ENCODE measurements around the gene ITPK1.

ITPK1 gene

GRCh38 chr14:93010522-93011140 lies 105.1 kb downstream of the ITPK1 start:
- TF ChIP-seq, protein P1, sequence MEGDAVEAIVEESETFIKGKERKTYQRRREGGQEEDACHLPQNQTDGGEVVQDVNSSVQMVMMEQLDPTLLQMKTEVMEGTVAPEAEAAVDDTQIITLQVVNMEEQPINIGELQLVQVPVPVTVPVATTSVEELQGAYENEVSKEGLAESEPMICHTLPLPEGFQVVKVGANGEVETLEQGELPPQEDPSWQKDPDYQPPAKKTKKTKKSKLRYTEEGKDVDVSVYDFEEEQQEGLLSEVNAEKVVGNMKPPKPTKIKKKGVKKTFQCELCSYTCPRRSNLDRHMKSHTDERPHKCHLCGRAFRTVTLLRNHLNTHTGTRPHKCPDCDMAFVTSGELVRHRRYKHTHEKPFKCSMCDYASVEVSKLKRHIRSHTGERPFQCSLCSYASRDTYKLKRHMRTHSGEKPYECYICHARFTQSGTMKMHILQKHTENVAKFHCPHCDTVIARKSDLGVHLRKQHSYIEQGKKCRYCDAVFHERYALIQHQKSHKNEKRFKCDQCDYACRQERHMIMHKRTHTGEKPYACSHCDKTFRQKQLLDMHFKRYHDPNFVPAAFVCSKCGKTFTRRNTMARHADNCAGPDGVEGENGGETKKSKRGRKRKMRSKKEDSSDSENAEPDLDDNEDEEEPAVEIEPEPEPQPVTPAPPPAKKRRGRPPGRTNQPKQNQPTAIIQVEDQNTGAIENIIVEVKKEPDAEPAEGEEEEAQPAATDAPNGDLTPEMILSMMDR (IDR thresholded peaks at IDR 0.05; ENCODE audit: low read length, missing control alignments) = no peak
- no peak for DNase-seq (ENCODE audit: low read depth)
- H3K4me3 ChIP-seq (replicated peaks; ENCODE audit: low read depth, low read length) = no peak overlapping the region

GRCh38 chr14:93010130-93010499 lies 105.6 kb downstream of the ITPK1 start:
- no peak overlapping the region for H3K4me3 ChIP-seq (replicated peaks; ENCODE audit: low read depth, low read length)
- TF ChIP-seq, protein P1 (IDR thresholded peaks at IDR 0.05; ENCODE audit: low read length, missing control alignments) = no peak
- DNase-seq (ENCODE audit: low read depth) = no peak

GRCh38 chr14:93009471-93010129 lies 106.1 kb downstream of the ITPK1 start:
- TF ChIP-seq, protein P1 (IDR thresholded peaks at IDR 0.05; ENCODE audit: low read length, missing control alignments) = no peak
- H3K4me3 ChIP-seq (replicated peaks; ENCODE audit: low read depth, low read length) = no peak overlapping the region
- no peak for DNase-seq (ENCODE audit: low read depth)

GRCh38 chr14:93008381-93008780 lies 107.3 kb downstream of the ITPK1 start:
- DNase-seq (ENCODE audit: low read depth) = peak; percentile 58
- no peak overlapping the region for H3K4me3 ChIP-seq (replicated peaks; ENCODE audit: low read depth, low read length)
- TF ChIP-seq, protein P1 (IDR thresholded peaks at IDR 0.05; ENCODE audit: low read length, missing control alignments) = no peak

GRCh38 chr14:93007225-93007997 lies 108.3 kb downstream of the ITPK1 start:
- no peak overlapping the region for H3K4me3 ChIP-seq (replicated peaks; ENCODE audit: low read depth, low read length)
- peak; percentile 49 for DNase-seq (ENCODE audit: low read depth)

DNA sequence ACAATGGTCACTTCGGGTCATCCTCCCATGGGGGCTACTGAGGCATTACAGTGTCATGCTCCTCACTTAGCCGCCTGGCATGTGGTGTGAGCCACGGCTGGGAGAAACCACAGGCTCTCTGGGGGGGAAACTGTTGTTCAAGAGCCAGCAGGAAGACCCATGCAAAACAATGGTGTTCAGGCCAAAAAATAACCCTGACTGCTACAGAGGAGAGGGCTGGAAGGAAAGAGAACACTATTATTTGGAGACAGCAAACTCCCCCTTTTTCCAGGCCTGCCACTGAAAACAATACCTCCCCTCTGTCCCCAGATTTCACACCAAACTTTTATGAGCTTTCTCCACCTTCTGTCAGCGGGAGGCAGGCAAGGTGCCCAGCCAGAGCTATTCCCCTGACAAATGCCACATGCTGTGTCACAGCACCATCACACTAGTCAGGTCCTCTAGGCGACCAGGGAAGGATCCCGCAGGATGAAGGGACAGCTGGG lies 109.1 kb downstream of the ITPK1 start:
- TF ChIP-seq, protein P1 (IDR thresholded peaks at IDR 0.05; ENCODE audit: low read length, missing control alignments) = no peak
- no peak overlapping the region for H3K4me3 ChIP-seq (replicated peaks; ENCODE audit: low read depth, low read length)
- peak; percentile 28 for DNase-seq (ENCODE audit: low read depth)

More at GRCh38 chr14:93007225-93007997, 108.3 kb downstream of the ITPK1 start:
- TF ChIP-seq, protein P1 (IDR thresholded peaks at IDR 0.05; ENCODE audit: low read length, missing control alignments) = no peak

Data from fibroblast of pulmonary artery (primary cell).